ENCODE measurements around the gene ZNF593OS.

Gene ZNF593OS

DNA sequence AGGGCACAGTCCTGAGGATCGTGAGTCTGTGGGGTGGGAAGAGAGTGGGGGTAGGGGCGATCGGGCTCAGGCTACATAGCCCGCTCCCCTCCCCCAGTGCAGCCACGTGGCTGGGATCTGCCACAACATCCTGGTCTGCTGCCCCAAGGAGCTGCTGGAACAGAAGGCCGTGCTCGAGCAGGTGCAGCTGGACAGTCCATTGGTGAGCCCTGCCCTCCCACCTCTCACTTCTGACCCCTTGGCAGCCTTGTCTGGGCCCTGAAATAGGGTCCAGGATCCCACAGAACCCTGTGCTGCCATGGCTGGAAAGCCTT is 10.7 kb upstream of the ZNF593OS start:
- DNase-seq = no peak

DNA sequence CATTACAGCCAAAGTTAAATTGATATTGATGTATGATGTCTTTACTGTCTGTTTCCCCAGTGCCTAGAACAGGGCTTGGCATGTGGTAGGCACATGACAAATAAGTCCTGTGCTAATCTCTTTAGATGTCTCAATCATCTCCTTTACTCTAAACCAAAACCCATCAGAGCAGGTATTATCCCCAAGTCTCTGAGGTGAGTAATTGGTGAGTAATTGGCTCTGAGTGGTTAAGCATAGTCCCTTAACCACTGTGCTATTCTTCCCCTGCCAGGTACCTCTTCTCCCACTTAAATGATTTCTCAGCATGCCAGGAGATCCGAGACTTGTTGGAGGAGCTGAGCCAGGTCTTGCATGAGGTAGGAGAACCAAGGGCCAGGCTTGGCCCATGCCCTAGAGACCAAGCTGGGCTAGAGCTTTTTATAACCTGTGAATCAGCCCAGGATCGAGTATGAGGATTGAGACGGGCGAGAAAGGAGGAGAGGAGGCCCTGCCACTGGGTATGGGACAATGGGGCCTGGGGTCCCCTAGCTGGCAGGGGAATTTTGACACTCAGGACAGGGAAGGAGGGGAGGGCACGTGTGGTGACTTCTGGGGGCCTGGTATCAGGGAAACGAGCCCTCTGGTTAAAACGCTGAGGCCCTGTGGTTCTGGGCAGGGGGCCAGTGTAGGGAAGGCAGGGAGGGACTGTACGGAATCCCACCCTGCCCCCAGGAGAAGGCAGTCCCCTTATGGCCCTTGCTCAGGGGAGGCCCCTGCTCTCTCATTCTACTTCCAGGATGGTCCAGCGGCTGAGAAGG is 10.2 kb upstream of the ZNF593OS start:
- no peak for DNase-seq

DNA sequence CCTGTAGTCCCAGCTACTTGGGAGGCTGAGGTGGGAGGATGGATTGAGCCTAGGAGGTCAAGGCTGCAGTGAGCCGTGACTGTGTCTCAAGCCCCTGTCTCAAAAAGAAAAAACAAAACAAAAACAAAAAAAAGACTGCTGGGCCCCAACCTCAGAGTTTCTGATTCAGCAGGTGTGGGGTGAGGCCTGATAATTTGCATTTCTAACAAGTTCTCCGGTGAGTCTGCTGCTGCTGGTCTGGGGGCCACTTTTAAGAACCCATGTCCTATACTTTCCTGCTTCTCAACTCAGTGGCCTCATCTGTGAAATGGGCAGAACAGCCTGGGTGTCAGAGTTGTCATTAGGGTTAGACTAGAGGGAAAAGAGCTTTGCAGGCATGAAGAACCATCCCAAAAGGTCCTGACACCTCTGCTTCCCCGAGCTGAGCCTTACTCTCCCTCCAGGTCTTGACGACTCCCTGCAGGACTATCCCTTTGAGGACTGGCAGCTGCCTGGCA is 8.4 kb upstream of the ZNF593OS start:
- no peak for DNase-seq

DNA sequence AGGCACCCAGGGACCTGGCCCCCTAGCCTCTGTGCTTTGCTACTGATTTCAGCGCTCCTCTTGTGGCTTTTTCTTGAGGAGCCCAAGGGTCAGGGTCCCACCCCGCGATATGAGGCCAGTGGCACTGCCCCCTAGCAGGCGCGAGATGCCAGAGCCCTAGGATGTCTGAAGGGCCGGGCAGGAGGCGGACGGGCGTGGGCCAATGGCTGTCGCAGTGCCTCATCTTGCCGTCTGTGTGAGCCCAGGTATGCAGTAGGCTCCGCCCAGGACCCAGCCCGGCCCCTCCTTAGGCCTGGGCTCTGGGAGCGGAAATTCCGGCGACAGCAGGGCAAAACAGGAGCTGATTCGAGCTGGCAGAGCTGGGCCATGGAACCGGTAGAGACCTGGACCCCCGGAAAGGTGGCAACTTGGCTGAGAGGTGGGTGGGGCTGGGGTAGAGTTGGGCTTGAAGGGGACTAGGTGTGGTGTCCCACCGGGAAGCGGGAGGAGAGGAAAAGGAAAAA is 5.6 kb upstream of the ZNF593OS start, which contains the start of gene CNKSR1:
CNKSR1 (plus strand) TSS at position 310 of the 503 bp plus-strand sequence; CDS start at position 367, 57 bp downstream.
- peak; percentile 81 for DNase-seq

DNA sequence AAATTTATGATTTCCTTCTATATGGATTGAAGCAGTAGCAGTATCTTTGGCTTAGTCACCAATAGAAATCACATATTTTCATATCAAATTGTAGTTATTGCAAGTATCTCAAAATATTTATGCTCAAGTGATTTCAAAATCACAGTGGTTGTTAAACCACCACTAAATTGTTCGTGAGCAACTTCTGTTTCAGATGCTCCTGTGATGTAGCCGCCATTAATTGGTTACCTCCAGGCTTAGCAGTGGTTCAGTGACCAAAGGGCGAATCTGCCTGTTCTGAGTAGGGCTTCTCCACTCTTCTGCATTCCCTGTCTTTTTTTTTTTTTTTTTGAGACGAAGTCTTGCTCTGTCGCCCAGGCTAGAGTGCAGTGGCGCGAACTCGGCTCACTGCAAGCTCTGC is 3.7 kb upstream of the ZNF593OS start:
- DNase-seq = no peak

DNA sequence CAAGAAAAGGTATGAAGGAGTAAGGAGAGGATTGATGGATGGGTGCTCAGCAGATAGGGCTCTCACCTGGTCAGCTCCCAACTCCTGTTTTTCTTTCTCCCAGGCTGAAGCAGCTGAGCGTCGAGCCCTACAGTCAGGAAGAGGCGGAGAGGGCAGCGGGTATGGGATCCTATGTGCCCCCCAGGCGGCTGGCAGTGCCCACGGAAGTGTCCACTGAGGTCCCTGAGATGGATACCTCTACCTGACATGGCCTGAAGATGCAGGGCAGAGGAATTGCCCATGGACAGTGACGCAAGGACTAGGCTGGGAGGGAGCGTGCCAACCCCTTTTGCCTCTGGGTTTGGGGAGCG is 1.2 kb downstream of the ZNF593OS start:
- no peak for DNase-seq

DNA sequence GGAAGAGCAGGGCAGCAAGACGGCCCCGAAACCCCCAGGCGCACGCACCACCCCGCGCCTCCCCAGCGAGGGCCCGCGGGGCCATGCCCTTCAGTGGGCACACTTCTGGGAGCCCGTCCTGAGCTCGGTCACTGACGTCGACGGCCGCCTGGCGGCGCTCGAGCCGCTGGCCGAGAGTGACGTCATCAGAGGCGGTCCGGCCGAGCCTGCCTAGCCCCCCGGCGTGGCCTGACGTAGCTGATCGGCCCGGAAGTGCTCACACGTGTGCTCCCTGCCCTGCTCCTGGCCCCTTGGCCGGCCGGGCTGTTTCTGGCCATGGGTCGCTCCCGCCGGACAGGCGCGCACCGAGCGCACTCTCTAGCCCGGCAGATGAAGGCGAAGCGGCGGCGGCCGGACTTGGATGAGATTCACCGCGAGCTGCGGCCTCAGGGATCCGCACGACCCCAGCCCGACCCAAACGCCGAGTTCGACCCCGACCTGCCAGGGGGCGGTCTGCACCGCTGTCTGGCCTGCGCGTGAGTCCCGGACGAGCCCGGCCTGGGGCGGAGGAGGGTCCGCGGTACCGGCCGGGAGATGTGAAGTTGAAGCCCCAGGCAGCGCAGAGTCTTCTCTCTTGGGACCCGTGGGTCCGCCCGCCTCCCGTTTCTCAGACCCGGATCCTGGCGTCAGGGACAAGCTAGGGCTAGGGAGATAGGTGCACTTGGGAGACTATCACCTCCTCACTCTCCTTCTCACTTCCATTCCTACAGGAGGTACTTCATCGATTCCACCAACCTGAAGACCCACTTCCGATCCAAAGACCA is 1.8 kb downstream of the ZNF593OS start, which contains the start of gene ZNF593:
ZNF593 (plus strand) TSS at position 240 of the 803 bp plus-strand sequence; CDS start at position 316, 76 bp downstream.
- DNase-seq = peak; percentile 86

DNA sequence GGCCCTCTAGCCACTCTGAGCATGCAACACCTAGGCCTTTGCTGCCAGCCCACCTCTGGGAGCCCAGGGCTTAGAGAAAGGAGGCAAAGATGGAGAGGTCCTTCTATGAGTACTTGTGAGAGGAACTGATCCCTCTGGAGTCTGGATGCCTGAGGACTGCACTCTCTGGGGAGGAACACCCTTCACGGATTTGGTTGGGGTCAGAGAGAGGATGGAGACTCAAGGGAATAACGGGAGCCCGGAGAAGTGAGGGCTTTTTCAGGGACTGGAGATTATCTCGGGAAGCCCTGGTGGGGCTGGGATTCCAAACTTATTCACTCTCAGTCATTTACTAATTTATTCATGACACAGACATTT is 2.5 kb downstream of the ZNF593OS start:
- DNase-seq = no peak

DNA sequence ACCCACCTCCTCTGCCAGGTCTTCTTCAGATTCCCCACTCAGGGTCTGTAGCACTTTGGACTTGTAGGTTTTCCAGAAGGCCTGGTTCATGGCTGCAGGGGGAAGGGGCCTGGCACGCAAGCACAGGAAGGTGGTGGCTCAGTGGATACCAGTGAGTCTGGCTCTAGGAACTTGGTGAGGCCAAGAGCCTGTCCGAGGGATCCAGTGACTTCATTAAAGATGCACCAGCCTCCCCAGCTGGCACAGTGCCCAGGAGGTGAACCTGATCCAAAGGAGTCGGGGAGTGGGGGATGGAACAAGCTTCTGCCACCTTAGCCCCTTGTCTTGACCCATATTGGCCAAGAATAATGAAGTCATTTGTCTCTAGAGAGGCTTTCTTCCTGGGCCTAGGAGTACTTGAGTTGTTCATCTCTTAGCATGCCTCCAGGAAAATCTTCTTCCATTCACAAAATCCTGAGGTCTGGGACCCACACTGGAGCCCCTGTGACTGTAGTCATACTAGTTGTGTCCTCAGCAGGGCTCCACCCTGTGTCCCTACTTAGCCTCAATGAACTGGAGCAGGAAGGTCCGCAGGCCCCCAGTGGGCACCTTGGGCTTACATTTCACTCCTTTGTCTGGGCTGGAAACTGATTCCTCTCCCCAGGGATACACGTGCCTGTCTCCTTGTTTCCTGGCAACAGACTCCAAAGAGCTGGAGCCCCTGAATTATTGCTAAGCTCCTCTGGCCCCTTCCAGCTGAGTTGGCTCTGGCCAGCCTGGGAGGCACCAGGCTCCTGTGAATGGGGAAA is 3.0 kb downstream of the ZNF593OS start, which contains the start of gene C1orf232:
C1orf232 (minus strand) TSS at position 554 of the 788 bp plus-strand sequence; CDS start at position 90, 464 bp downstream.
- DNase-seq = peak; percentile 27

DNA sequence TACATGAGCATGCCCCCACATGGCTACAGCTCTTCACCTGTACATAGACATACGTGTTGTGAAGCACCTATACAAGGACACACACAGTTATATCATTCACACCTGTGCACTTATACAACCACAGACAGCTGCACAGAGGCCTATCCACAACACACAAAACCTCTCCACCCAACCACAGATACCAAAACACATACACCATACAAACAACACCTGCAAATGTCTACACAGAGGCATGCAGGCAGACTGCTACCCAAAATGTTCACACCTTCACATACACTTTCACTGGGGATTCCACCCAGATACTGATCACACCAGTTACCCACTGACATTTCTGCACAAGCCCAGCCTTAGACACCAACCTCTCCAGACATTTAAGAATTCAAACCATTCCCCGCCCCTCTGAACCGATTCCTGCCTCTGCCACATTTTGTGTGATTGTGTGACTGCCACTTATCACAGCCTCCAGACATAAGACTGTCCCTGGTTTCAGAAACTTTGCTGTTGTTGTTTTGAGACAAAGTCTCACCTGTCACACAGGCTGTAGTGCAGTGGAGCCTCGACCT is 4.8 kb downstream of the ZNF593OS start:
- no peak for DNase-seq

DNA sequence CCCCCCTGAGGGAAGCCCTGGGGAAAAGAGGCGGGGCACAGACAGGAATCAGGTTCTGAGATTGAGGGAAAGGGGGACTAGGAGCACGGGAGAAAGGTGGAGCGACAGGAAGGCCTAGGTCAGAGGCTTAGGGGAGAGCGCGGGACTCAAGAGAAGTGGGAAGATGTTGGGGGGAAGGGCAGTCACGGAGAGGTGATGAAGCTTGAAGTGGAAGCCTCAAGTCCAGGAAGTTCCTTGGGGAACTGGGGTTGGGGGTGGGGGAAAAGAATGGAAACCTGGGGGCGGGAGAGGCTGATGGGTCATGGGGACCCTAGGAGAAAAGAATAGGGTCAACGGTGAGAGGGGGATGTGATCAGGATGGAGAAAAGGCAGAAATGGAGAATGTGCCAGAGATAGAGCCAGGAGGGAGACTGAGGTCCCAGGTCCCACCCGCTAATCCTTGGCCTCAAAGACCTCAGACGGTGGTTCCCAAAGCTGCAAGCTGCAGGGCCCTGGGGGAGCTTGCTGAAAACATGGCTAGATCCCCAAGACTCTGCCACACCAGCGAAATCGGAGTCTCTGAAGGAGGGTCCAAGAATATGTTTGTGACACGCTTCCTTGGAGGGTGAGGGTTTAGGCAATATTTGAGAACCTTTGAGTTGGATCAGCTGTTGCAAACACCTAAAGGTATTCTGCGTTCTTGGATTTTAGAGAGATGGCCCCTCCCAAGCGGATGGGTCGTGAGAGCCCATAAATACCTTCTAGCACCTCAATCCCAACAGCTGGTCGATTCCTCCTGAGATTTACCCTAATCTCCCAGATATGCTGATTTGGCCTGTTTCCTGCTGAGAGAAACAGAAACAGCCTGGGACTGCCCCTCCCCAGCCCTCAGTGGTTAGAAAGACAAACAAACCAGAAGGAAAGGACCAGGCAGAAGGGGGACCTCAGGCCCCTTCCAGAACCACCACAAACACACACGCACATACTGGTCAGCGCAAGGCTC is 6.5 kb downstream of the ZNF593OS start:
- DNase-seq = no peak

DNA sequence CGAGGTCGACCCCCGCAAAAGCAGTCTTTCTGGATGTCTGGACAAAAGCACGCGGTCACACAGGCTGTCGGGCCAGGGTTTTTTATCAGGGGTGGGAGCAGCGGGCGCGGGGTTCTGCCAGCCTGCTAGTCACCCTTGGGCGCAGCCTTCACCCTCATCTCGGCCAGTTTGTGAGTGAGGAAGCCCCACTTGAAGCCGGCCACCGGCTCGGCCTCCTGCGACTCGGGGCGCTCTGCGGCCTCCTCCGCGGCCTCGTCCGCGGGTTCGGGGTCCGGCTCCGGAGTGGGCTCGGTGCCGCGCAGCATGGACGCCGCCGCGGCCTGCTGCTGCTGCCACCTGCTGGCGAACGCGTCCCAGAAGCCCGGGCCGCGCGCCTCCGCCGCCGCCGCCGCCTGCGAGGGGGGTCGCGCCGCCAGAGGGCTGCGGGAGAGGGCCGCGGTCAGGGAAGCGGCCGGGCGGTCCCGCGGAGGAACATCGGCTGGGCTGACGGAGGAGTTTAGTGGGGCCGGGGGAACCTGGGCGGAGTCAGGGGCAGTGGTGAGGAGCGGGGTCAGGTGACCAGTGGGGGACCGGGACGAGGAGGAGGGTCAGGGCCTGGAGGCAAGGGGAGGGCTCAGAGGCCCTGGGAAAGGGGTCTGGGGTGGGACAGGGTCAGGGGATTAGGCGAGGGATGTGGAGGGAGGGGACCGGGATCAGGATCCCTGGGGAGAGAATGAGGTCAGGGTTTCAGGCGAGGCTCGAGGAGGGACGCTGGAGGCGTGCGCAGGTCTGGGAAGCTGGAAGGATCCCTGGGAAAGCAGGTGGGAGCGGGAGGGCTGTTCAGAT is 7.4 kb downstream of the ZNF593OS start:
- DNase-seq = no peak

DNA sequence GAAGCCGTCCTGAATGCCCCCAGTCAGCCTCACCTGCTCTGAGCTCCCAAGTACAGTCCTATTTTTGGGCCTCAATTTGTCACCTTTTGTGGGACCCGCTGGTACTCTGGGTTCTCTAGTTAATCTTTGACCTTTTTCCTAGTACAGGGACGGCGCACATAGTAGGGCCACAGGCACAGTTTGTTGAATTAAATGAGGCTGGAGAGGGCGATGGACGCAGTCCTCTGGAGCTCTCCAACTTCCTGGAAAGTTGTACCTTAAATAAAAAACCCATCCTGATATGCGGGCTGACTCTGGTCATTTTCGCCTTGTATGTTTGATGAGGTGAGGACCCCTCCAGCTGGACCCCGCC is 8.0 kb downstream of the ZNF593OS start:
- DNase-seq = no peak

DNA sequence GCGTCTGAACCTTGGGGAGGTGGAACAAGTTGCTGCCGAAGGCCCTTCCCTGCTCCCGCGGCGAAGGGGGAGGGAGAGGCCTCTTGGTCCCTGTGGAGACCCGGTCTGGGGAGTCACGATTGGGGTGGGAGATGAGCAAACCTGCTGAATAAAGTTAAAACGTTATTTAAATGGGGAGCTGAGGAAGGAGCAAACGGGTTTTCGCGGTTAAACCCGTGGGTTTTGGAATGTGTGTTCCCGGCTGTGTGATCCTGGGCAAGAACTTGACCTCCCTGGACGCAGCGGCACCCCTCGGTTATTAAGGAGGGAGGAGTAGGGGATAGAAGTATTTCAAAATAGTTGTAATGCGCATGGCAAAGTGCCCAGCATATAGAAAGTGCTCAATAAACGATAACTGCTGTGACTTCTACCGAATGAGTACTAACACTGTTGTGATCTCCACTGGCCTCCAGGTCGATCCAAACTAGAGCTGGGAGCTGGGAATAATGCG is 9.4 kb downstream of the ZNF593OS start:
- DNase-seq = no peak

DNA sequence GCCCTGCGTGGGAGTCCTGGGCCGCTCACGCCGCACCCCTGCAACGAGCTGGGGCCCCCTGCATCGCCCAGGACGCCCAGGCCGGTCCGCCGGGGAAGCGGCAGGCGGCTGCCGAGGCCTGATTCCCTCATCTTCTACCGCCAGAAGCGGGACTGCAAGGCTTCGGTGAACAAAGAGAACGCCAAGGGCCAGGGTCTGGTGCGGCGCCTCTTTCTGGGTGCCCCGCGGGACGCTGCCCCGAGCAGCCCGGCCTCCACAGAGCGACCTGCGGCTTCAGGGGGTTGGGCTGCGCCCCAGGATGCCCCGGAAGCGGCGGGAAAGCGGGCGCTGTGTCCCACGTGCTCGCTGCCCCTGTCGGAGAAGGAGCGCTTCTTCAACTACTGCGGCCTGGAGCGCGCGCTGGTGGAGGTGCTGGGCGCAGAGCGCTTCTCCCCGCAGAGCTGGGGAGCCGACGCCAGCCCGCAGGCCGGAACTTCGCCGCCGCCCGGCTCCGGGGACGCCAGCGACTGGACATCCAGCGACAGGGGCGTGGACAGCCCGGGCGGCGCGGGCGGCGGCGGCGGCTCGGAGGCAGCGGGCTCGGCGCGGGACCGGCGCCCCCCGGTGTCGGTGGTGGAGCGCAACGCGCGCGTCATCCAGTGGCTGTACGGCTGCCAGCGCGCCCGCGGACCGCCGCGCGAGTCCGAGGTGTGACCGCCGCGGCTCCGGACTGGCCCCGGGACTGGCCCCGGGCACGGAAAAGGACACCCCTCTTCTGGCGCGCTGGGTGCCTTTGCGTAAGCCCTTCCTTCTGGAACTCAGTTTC is 10.0 kb downstream of the ZNF593OS start:
- DNase-seq = peak; percentile 31

DNA sequence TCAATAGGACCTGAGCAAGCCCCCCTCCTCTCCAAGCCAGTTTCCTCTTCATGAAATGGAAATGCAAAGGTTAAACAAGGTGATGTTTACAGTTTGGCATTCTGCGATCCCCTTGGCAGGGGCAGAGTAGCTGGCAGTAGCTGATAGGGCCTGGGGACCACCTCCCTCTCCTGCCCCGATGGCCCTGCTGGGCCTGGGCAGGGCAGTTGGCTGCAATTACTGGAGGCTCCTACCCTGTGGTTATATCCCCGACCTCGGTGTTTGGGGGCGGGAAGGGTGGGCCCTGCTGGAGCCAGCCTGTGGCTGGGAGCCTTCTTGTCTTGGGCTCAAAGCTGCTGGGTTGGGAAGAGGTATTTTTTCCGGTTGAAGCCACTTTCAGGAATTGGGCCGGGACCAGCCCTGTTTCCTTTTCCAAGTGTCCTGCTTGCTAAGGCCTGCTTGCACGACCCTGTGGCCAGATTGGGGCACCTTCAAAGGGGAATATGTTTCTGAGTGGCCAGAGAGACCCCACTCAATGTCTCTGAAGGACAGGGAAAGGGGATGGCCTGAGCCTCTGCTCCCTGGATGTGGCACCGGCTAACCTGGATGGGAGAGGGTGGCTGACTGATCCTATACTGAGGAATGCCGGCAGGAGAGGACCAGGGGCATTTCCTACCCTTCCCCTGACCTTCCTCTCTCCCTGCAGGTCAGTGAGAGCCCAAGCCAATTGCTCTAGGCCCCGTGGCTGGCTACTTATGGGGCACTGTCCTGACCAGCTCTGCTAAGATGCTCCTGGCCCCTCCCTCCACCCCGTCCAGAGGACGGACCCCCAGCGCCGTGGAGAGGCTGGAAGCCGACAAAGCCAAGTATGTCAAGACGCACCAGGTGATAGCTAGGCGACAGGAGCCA is 10.9 kb downstream of the ZNF593OS start:
- DNase-seq = no peak

DNA sequence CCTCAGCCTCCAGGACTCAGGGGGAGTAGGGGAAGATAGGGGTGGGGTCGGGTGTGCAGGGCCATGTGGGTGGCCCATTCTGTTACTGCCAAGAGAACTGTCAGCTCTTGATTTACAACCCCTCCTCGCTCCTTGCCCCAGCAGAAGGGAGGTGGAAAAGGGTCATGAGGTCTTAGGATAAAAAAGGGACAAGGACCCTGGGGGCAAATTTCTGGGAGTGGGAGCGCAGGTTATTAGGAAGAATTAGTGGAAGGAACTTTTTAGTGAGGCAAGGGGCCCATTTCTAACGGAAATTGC is 11.9 kb downstream of the ZNF593OS start:
- DNase-seq = no peak

DNA sequence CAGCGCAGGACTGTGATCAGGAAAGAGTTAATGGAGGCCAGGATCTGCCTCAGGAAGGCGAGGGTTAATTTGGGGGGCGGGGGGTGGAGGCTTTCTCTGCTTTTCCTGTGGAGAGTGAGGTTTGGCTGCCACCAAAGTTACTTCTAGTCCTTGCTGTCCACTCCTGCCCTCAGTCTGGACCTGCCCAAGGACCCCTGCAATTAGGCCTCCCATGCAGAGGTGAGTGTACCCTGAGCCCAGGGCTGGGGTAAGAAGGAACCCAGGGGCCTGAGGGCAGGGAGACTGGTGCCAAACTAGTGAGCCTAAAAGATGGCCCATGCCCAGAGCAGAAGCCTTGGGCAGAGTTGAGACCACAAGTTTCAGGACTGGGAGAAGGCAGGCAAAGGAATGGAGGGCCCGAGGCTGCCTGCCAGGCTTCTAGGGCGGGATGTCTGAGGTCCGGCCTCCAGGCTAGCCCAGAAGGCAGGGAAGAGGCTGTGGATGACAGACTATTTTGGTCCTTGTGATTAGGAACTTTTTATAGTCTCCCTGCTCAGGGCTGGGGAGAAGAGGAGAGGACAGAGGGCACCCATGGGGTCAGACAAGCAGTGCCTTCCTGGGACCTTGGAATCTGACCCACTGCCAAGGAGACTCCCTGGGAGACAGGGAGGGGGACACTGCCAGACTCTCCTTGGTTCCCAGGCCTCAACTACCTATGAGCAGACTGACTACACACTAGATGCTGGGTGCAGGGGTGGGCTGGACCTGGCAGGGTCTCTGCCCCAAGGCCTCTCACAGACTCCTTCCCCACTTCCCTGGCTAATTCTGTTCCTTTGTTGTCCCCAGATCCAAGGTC is 12.5 kb downstream of the ZNF593OS start, which contains the start of gene FAM110D:
FAM110D (plus strand) TSS at position 172 of the 835 bp plus-strand sequence. CDS start 2,213 bp downstream, outside the sequence.
- no peak for DNase-seq
